Adipose tissue (tissue), 3 donors: ENCODE data around the gene E2F6. TPM values are rescaled to one million over a fixed set of nuclear protein-coding genes. Genes with fewer than 3 reads are reported as not detected.

Experiments
- H3K27ac ChIP-seq: one replicate; pipeline ENCODE4 v1.5.1; 2013; ENCODE audit warnings: low read depth, low read length
- WGBS, 3 donors: extraction: QIAGEN DNeasy Blood & Tissue Kit; methylation state at CpG; one replicate each; pipeline ENCODE4 v1.1.7; 2013; 5-methylcytosine and 5-hydroxymethylcytosine counted together
- polyA plus RNA-seq, 3 donors: library from polyadenylated mRNA; stranded (reverse); fragments of 200-250 nt; gene quantifications; one replicate each; pipeline ENCODE4 v1.2.3, GENCODE V29; 2013
- donor health status: healthy with polysubstance abuse.
- donor health status: Bipolar disorder and iron deficiency.
- donor health status: healthy.

E2F6 gene
- polyA plus RNA-seq, 3 donors: 3.6 to 12.2 (median 10.8) TPM

DNA sequence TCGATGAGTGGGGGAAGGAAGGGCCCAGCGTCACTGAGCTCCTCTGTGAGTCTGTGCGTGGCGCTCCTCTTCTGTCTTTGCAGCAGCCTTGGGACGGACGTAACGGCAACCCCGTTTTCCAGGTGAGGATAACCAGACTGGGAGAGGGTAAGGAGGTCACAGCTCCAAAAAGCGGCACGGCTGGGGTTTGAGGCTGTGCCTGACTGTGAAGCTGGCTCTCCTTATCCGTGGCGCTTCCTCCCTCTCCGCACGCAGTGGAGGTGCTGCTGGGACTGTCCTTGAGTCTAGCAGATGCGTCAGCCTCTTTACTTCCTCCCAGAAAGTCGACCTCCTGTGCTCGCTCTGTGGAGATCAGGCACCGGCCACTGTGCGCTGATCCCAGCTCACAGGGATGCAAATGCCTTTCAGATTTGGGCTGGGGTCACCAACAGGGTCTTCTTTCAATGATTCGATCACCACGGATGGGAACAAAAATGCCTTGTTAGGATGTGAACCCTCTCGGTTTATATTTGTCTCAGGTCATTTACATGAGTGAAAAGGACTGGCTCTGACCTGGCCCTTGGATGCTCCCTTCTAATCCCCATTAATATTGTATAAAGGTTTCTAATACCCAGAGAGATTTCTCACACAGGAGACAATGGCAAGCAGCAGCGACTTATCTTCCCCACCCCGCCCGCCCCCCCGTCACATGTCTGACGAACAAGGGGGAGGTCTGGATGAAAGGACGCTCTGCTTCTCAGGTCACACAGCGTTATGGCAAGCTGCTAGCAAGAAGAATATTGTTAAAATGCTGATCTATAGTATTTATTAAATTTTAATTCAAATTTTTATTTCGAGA is 30.1 kb upstream of the E2F6 start:
- WGBS, 3 donors: 51 to 54% (median 51%) methylated on average over 29 to 30 of the region's 30 CpGs
- no peak overlapping the region for H3K27ac ChIP-seq

DNA sequence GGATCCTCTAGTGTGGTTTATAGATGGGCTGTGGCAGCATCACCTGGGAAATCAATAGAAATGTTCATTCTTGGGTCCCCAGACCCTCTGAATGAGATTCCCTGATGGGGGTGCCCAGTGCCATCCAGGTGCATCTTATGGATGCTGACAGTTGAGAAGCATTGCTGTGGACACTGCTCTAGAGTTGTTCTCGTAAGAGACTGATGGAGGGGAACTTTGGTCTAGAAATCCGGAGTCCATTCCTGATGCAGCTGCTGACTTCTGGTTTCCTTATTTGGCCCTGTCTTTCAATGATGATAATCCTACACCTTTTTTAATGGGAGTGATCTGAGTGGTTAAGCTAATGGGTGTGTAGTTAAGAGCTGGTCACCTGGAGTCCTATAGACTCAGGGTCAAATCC is 28.3 kb upstream of the E2F6 start:
- H3K27ac ChIP-seq: no peak overlapping the region
- WGBS, 3 donors: 90 to 95% (median 92%) methylated on average over 2 of the region's 2 CpGs

DNA sequence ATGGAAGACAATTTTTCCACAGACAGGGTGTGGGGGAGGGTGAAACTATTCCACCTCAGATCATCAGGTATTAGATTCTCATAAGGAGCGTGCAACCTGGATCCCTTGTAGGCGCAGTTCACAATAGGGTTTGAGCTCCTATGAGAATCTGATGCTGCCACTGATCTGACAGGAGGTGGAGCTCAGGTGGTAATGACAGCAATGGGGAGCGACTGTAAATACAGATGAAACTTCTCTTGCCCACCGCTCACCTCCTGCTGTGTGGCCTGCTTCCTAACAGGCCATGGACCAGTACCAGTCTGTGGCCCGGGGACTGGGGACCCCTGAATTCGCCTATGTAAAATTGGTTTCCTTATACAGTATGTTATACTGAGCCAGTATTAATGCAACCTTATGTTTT is 27.3 kb upstream of the E2F6 start:
- H3K27ac ChIP-seq: no peak overlapping the region
- WGBS, 3 donors: 94 to 97% (median 95%) methylated on average over 6 of the region's 6 CpGs

DNA sequence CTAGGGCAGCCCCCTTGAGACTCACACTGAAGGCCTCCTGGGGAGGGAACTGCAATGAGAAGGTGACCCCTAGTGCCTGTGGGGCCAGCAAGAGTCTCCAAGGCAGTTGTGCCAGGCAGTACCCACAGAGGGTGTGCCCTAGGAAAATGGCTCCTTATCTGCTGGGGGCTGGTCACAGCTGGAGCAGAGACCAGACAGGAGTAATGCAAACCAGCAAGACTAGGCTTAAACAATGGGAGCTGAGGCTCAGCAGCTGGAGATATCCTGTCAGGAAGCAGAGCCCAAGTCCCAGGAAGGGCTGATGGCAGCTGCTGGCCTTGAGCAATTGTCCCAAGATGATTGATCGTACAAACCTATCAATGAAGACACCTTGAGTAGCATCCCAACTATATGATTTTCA is 26.8 kb upstream of the E2F6 start:
- WGBS, 3 donors: 85 to 100% (median 86%) methylated on average over 1 of the region's 1 CpG
- no peak overlapping the region for H3K27ac ChIP-seq

DNA sequence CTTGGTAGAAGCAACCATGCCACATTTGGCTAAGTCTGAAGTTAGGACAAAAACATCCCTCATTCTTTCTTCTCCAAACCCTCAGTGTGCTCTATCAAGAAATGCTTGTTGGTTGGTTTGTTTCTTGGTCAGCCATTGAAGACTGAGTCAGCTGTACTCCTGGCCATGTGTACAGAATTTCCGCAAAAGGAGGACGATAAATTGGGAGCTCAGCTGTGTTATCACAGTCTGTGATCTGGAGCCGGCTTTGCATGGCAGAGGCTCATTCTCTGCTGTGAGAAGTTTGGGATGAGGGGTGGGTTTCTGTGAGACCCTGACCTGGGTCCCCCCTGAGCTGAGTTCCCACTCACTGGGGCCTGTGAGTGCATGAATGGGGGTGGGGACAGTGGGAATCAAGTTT is 26.3 kb upstream of the E2F6 start:
- 84 to 87% (median 85%) methylated on average over 3 of the region's 3 CpGs for WGBS, 3 donors
- no peak overlapping the region for H3K27ac ChIP-seq

DNA sequence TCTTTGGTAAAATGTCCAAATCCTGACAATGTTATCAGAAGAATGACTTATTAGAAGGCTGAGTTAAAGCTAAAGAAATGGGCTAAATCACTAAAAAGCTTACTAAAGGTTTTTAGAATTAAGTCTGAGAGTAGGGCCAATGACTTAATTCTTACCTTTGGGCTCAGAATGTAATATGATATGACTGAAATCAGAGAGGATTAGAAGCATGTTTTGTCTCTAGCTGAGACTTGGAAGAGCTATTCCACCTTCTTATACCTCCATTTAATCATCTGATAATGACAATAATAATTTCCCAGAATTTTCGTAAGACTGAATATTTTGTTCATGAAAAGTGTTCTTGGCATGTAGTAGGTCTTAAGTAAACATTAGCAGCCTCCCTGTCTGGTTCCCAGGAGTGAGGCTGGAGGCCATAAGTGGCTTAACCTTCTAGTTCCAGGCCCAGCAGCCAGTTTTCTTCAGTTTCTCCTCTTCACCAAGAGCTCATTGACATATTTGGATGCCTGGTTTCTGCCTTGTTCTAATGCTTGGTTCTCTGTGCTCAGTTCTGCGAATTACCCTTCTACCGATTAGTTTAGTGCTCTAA is 25.5 kb upstream of the E2F6 start:
- 64 to 68% (median 65%) methylated on average over 3 of the region's 3 CpGs for WGBS, 3 donors
- no peak overlapping the region for H3K27ac ChIP-seq

DNA sequence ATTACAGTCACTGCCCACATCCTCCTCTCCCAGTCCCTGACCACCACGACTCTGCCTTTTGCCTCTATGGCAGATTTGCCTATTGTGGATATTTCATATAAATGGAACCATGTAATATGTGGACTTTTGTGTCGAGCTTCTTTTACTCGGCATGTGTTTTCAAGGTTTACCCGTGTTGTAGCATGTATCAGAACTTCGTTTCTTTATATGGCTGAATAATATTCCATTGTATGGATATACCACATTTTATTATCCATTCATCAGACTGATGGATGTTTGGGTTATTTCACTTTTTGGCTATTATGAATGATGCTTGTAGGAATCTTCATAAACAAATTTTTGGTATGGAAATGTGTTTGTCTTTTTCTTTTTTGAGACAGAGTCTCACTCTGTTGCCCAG is 24.2 kb upstream of the E2F6 start:
- H3K27ac ChIP-seq: no peak overlapping the region
- WGBS, 3 donors: 95 to 96% (median 95%) methylated on average over 5 of the region's 5 CpGs

DNA sequence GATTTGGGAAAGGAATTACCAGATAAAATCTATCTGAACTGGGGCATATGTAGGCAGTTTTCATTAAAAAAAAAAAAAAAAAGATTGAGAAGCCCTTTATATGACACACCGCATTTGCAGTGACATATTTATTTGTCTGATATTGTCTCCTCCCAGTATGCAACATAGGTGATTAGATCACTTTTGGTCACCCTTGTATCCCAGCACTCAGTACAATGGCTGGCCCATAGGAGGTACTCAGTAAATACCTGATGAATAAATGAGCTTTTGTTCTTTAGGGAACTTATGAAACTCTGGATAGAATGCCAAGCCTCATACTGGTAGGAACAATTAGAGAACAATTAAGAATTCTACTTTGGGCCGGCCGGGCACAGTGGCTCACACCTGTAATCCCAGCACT is 22.8 kb upstream of the E2F6 start:
- H3K27ac ChIP-seq: no peak overlapping the region
- WGBS, 3 donors: 55 to 85% (median 61%) methylated on average over 3 of the region's 3 CpGs

DNA sequence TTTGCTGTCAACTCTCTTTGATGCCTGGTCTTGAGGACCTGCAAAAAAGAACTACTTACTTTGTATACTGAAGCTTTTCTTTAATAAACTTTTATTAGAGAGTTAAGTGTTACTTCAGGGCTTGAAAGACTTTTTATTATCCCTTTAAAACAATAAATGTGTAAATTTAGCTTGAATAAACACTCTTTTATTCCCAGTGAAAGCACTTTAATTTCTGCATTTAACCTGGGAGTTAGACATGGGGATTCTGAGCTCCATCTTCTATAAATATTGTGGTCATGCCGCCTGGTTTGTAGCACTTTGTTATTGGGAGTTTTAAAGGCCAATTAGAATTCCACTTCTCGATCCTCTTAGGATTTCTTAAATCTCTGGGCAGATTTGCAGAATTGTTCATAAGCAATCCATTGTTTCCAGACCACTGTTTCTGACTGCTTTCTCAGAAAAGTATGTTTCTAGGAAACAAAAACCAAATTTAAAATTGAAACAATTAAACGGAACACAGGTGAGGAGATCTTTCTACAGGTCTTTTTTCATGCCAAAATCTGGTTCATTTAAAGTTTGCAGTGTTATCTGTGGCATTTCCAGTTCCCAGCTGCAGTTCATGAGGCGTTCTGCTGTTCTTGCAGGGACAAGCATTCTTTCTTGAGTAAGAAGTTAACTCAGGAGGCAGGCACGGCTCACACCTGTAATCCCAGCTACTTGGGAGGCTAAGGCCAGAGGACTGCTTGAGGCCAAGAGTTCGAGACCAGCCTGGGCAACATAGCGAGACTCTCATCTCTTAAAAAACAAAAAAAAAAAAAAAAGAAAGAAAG is 18.1 kb upstream of the E2F6 start:
- no peak overlapping the region for H3K27ac ChIP-seq
- 74 to 80% (median 77%) methylated on average over 7 of the region's 7 CpGs for WGBS, 3 donors

DNA sequence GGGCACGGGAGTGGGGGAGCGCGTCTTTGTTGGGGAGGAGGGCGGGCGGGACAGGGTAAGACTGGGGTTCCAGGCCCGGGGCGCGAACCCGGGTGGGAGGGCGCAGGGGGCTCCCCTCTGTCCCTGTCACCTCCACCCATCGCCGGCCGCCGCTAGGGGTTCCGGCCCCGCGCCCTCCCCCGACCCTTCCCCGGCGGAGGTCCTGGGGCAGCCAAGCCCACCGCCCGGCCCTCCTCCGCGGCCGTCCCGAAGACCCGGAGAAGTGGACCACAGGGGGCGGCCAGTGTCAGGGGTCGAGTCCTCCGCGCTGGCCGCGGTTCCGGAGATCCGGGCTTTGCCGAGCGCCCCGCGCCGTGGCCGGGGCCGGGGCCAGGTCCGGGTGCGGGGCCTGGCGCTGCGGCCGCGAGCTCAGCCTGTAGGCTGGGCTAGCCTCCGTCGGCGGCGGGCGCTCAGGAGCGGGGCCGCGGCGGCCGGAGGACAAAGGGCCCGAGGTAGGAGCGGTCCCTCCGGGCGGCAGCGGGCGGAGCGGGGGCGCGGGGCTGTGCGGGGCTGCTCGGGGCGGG is 16.6 kb upstream of the E2F6 start:
- 1 to 2% (median 2%) methylated on average over 28 to 70 of the region's 70 CpGs for WGBS, 3 donors
- H3K27ac ChIP-seq: no peak overlapping the region

DNA sequence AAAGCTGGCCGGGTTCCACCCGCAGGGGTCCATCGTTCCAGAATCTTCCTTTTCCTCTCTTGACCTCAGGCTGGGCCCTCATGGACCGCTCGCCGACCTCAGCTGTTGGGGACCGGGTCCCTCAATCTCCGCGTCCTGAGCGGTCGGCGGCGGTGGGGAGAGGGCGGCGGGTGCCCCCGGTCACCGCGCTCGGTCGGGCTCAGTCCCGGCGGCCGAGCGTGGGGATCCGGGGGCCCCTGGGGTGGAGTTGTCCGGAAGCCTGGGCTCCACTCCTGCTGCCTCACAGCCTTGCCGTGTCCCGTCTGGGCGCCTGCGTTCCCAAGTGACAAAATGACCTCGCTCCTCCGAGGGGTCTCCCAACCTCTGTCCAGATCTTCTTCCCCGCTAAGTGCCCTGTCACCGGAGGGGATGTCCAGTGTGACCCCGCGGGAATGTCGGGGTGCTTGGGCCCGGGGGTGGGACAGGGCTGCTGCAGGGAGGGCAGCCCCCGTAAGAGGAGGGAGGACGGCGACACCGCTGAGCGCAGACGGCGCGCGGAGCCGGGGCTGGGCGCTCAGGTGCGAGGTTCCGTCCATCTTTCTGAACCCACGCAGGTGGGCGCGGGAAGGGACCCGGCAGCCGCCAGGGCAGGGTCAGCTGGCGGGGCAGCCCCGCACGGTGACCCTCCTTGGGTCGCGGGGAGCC is 16.0 kb upstream of the E2F6 start:
- WGBS, 3 donors: 33 to 54% (median 35%) methylated on average over 45 to 61 of the region's 61 CpGs
- no peak overlapping the region for H3K27ac ChIP-seq

DNA sequence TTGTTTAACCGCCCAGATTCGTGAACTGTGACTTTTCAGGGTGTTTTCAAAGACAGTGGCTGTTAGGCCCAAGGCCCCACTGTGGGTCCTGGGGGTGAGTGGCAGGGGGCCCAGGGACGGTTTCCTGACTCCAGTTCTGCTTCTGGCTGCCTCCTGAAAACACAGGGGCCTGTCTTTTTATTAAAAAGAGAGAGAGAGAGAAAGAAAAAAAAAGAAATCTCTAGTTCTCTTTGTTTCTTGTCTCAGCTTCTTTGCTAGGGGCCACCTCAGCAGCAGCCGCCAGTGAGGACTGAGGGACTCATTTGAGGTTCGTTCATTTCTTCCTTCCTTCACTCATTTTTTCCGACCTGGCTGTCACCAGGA is 15.4 kb upstream of the E2F6 start:
- H3K27ac ChIP-seq: no peak overlapping the region
- 69 to 82% (median 72%) methylated on average over 6 of the region's 6 CpGs for WGBS, 3 donors

DNA sequence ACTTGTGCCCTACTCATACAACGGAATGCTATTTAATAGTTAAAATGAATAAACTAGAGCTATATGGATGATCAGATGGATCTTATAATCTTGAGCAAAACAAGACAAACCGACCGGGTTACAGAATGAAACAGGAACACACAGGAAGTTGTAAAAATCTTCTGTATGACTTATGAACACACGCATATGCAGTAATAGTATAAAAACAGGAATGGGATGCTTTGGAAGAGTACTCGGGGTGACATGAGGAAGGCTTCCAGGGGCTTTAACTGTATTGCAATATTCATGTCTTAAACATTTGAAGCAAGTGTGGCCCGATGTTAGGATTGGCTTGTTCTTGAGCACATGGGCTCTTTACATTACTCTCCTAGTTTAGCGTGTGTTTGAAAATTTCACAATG is 14.9 kb upstream of the E2F6 start:
- no peak overlapping the region for H3K27ac ChIP-seq
- 67 to 72% (median 68%) methylated on average over 7 of the region's 7 CpGs for WGBS, 3 donors

DNA sequence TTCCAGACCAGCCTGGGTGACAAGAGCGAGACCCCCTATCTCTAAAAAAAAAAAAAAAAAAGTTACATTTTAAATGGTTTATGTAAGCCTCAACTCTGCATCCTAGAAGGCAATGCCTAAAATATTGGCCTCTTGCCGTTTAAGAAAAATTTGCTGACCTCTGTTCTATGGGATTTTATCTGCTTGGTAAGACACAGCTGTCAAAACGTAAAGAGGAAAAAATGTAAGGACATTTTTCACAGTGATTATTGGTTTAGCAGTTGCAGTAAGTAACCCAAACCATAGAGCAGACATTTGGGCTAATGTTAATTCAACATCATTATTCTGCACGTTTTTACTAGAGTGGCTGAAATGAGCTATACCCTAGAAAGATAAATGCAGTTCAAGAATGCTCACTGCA is 14.4 kb upstream of the E2F6 start:
- WGBS, 3 donors: 42 to 56% (median 48%) methylated on average over 4 of the region's 4 CpGs
- no peak overlapping the region for H3K27ac ChIP-seq

DNA sequence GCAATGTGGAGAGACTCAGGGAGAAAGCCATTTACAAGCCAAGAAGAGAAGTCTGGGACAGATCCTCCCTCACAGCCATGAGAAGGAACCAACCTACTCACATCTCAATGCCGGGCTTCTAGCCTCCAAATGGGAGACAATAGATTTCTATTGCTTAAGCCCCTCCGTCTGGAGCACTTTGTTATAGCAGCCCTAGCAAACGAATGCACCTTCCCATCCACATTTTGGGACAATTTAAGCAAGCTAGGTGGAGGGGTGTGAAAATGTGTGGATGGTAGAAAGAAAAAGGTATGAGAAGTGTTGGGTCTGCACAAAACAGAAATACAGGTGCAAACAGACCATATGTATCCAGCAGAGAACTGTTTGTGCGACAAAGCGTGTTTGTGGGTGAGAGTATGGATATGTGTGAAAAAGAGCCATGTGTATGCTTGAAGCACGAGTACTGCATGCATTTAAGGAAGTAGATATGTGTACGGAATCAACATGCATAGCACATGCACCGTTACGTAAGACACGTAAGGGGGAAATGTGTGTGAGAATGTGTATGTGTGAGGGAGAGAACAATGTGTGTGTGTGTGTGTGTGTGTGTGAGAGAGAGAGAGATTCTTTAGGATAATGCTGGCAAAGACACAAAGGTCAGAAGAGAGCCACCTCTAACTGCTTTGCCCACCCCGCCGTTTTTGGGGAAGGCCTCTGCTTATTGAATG is 13.1 kb upstream of the E2F6 start:
- no peak overlapping the region for H3K27ac ChIP-seq
- WGBS, 3 donors: 69 to 77% (median 72%) methylated on average over 12 of the region's 12 CpGs

DNA sequence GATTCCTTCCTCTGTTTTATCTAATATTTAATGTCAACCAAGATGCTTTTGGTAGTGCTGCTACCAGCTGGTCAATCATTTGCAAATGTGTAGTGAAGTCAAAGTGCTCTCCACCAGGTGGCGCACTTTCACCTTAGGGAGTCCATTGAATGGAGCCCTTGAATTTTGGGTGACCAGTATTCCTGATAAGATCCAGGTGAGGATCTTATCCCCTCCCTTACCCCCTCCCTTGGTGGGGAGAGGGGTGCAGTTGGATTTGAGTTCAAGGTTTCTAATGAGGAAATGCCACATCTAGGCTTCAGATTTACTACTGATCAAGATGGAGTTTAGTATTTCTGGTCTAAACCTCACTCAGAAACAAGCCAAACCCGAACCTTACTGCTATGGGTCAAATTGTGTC is 12.0 kb upstream of the E2F6 start:
- H3K27ac ChIP-seq: no peak overlapping the region
- WGBS, 3 donors: 36 to 41% (median 36%) methylated on average over 2 of the region's 2 CpGs

DNA sequence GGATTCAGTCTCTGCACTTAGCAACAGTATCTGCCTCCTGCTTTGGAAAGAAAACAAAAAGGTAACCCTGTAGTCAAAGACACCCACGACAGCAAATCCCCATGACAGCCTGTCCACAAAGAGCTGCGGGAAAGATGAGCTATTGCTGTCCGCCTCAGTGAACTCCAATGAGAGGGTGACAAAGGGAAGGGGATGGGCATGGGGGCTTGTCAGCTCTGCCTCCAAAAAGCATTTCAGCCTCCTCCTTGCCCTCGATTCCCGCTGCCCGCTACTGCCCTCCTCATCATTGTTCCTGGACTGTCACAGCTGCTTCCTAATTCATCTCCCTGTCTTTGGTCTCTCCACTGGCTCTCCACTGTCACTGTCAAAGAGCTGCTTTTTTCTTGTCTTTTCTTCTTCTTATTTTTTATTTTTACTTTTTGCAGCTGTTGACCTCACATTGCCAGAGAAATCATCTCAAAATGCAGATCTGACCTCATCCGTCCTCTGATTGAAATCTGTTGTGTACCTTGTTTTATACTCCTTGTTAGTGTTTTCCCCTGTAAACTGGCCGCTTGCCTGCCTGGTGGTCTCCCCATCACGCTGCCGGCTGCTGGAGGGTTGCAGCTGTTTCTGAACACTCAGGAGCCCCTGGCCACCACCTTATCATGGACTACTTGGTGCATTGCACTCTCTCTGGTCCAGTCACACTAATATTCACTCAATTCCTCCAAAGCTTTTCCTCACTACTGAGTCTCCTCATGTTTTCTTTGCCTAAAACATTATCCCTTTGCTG is 7.9 kb upstream of the E2F6 start:
- WGBS, 3 donors: 59 to 77% (median 76%) methylated on average over 10 of the region's 10 CpGs

More for the DNA sequence above, 7.9 kb upstream of the E2F6 start:
- no peak overlapping the region for H3K27ac ChIP-seq
